Spinal cord (tissue), 10 donors: ENCODE data around the gene WAS. TPM values are rescaled to one million over a fixed set of nuclear protein-coding genes. Genes with fewer than 3 reads are reported as not detected.
A peak's percentile ranks its signal among the peaks of the same experiment; 100 is the strongest.
"Not testable (repeated sequence)": the region's sequence is repeated elsewhere in the genome, so short reads cannot be mapped to it uniquely, and the experiment has no call there.

Experiments used
- DNase-seq, 6 donors: peaks; one replicate each; pipeline versions ENCODE4 v3.0.0 to v3.0.0-alpha.2; 2013 to 2015; ENCODE audit warnings: low spot score in 6 of 6, low read depth in 4 of 6
- H3K27ac ChIP-seq: one replicate; pipeline ENCODE4 v1.5.1; 2013; ENCODE audit warnings: low read depth, low read length, control low read depth
- H3K27me3 ChIP-seq: one replicate; pipeline ENCODE4 v1.6.1; 2013; ENCODE audit warnings: low read length; ENCODE audit not compliant: control insufficient read depth, insufficient read depth
- H3K36me3 ChIP-seq: one replicate; pipeline ENCODE4 v1.6.1; 2013; ENCODE audit warnings: low read length; ENCODE audit not compliant: control insufficient read depth, insufficient read depth
- H3K4me1 ChIP-seq: one replicate; pipeline ENCODE4 v1.6.1; 2013; ENCODE audit warnings: low read length; ENCODE audit not compliant: control insufficient read depth, insufficient read depth
- H3K4me3 ChIP-seq: one replicate; pipeline ENCODE4 v1.5.1; 2013; ENCODE audit warnings: low read depth, low read length, control low read depth
- H3K9me3 ChIP-seq: one replicate; pipeline ENCODE4 v1.6.1; 2013; ENCODE audit warnings: low read length; ENCODE audit not compliant: control insufficient read depth, insufficient read depth
- WGBS: methylation state at CpG from one replicate; pipeline ENCODE4 v1.1.5; 2013; ENCODE audit warnings: missing lambda C conversion rate; ENCODE audit not compliant: insufficient coverage; 5-methylcytosine and 5-hydroxymethylcytosine counted together
- long read RNA-seq, 4 donors: transcript quantifications; one replicate each; lab custom pipeline, GENCODE V29; 2026
- polyA plus RNA-seq, 2 donors: library from polyadenylated mRNA; unstranded; fragments of 120-200 nt; gene quantifications; one replicate each; pipeline ENCODE4 v1.2.1, GENCODE V29; 2013; ENCODE audit not compliant: insufficient read length in 2 of 2
- total RNA-seq, 2 donors: library from RNA; depleted of rRNA in 1 of 2; stranded (reverse); fragments of 120-200 nt in 1 of 2; fragments of >200 nt in 1 of 2; gene quantifications; one replicate each; pipeline versions ENCODE4 v1.2.3 to v1.2.4, GENCODE V29; 2013 to 2014
- donor health status: healthy.

The WAS gene
- total RNA-seq (1 to 10 TPM; 3.1 to 4.3 TPM), polyA plus RNA-seq (1 to 10 TPM; 6.2 to 7.1 TPM)
- long read RNA-seq, donor 1 = 0 reads
- long read RNA-seq, donor 2, partial matches to known transcripts = 0 of 1 reads
- long read RNA-seq, donor 2, other reads (novel, unspliced or antisense) = 0 of 1 reads
- long read RNA-seq, donor 3 = 0 reads
- long read RNA-seq, donor 4 = 0 reads

DNA sequence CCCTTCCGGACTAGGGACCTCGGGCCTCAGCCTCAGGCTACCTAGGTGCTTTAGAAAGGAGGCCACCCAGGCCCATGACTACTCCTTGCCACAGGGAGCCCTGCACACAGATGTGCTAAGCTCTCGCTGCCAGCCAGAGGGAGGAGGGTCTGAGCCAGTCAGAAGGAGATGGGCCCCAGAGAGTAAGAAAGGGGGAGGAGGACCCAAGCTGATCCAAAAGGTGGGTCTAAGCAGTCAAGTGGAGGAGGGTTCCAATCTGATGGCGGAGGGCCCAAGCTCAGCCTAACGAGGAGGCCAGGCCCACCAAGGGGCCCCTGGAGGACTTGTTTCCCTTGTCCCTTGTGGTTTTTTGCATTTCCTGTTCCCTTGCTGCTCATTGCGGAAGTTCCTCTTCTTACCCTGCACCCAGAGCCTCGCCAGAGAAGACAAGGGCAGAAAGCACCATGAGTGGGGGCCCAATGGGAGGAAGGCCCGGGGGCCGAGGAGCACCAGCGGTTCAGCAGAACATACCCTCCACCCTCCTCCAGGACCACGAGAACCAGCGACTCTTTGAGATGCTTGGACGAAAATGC, at the start of gene WAS:
Gene WAS (plus strand): TSS at position 389 of the 572 bp plus-strand sequence. CDS start 55 bp downstream, at position 444.
- H3K9me3 ChIP-seq = no peaks in the 10 kb centered on the region
- no peak within 1 kb of the TSS for H3K27ac ChIP-seq
- 78% methylated on average over 13 of the region's 13 CpGs for WGBS
- DNase-seq = no peak
- H3K4me3 ChIP-seq = no peak within 1 kb of the TSS
- no peaks in the 10 kb centered on the region for H3K36me3 ChIP-seq
- peaks cover 3% of the 10 kb centered on the region for H3K4me1 ChIP-seq
- H3K27me3 ChIP-seq = no peaks in the 10 kb centered on the region

DNA sequence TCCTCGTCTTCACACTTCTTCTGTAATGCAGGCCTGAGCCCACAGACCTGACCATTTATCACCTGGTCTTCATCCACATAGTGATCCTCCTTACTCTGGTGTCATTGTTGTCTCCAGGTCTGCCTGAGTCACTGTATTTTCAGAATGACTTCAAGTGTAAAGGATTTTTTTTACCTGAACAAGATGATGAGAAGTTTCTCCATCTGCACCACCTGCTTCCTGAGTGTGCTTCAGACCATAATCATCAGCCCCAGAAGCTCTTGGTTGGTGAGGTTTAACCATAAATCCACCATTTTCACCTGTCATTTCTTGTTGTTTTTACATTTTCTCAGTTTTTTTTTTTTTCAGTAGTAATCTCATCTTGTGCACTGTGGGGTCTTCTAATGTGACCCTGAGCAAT, 47.3 kb upstream of the WAS start:
- Histone ChIP-seq H3K4me3 (no peak overlapping the region), H3K36me3 (no peaks in the 10 kb centered on the region), H3K9me3 (no peaks in the 10 kb centered on the region), H3K27ac (no peak overlapping the region), H3K27me3 (no peaks in the 10 kb centered on the region), H3K4me1 (peaks cover 8% of the 10 kb centered on the region)
- no CpG with 5 or more reads among the region's 1 CpG for WGBS
- no peak for DNase-seq

GRCh38 chrX:48636776-48637175, 46.8 kb upstream of the WAS start:
- Histone ChIP-seq H3K4me1 (peaks cover 4% of the 10 kb centered on the region), H3K9me3 (no peaks in the 10 kb centered on the region), H3K27ac (no peak overlapping the region), H3K27me3 (no peaks in the 10 kb centered on the region), H3K36me3 (no peaks in the 10 kb centered on the region), H3K4me3 (no peak overlapping the region)
- 47% methylated on average over 2 of the region's 2 CpGs for WGBS
- no peak for DNase-seq

DNA sequence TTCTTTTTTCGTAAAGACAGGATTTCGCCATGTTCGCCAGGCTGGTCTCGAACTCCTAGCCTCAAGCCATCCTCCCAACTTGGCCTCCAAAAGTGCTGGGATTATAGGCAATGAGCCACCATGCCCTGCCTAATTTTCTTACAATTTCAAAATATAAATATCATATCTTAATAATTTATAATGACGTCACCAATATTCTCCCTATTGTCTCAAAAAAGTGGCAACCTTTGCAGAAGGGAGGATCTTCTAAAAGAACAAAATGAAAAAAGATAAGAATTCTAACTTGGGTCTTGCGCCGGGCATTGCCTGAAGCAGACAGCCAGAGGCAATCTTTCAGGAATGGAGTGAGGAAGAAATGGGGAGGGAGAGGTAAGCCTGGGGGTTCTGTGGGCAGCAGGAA, 37.9 kb upstream of the WAS start:
- Histone ChIP-seq H3K4me1 (peaks cover 3% of the 10 kb centered on the region), H3K27me3 (no peaks in the 10 kb centered on the region), H3K27ac (no peak overlapping the region), H3K4me3 (no peak overlapping the region), H3K36me3 (no peaks in the 10 kb centered on the region), H3K9me3 (no peaks in the 10 kb centered on the region)
- 87% methylated on average over 6 of the region's 7 CpGs for WGBS
- DNase-seq = no peak

GRCh38 chrX:48648336-48648751, 35.3 kb upstream of the WAS start:
- Histone ChIP-seq H3K36me3 (no peaks in the 10 kb centered on the region), H3K4me3 (no peak overlapping the region), H3K9me3 (no peaks in the 10 kb centered on the region), H3K4me1 (peaks cover 3% of the 10 kb centered on the region), H3K27me3 (no peaks in the 10 kb centered on the region), H3K27ac (no peak overlapping the region)
- DNase-seq = peak in 5 of 6 donors; percentile 15 to 86 (median 36)
- 27% methylated on average over 3 of the region's 6 CpGs for WGBS

- no peaks in the 10 kb centered on the region for H3K27me3 ChIP-seq
Observed at GRCh38 chrX:48649102-48649501, 34.5 kb upstream of the WAS start.

GRCh38 chrX:48652055-48652579, 31.5 kb upstream of the WAS start:
- not testable (repeated sequence) for DNase-seq, H3K4me1 ChIP-seq, H3K27me3 ChIP-seq, H3K27ac ChIP-seq, H3K4me3 ChIP-seq, H3K36me3 ChIP-seq, H3K9me3 ChIP-seq
- 68% methylated on average over 4 of the region's 5 CpGs for WGBS

More at GRCh38 chrX:48649102-48649501, 34.5 kb upstream of the WAS start:
- Histone ChIP-seq H3K4me1 (peaks cover 3% of the 10 kb centered on the region), H3K36me3 (no peaks in the 10 kb centered on the region), H3K9me3 (no peaks in the 10 kb centered on the region), H3K4me3 (no peak overlapping the region), H3K27ac (no peak overlapping the region)
- WGBS = no CpG with 5 or more reads among the region's 3 CpGs
- DNase-seq = no peak

DNA sequence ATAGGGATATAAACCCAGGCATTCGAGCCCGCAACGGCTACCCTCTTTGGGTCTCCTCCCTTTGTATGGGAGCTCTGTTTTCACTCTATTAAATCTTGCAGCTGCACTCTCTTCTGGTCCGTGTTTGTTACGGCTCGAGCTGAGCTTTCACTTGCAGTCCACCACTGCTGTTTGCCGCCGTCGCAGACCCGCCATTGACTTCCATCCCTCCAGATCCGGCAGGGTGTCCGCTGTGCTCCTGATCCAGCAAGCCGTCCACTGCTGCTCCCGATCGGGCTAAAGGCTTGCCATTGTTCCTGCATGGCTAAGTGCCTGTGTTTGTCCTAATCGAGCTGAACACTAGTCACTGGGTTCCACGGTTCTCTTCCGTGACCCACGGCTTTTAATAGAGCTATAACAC, 28.9 kb upstream of the WAS start:
- H3K4me3 ChIP-seq, H3K27ac ChIP-seq, H3K9me3 ChIP-seq, H3K36me3 ChIP-seq, DNase-seq, H3K27me3 ChIP-seq, H3K4me1 ChIP-seq: not testable (repeated sequence)
- WGBS = 47% methylated on average over 19 of the region's 19 CpGs

GRCh38 chrX:48659686-48660085, 23.9 kb upstream of the WAS start:
- H3K27ac ChIP-seq, H3K36me3 ChIP-seq, H3K9me3 ChIP-seq, H3K4me1 ChIP-seq, H3K27me3 ChIP-seq, H3K4me3 ChIP-seq, DNase-seq: not testable (repeated sequence)
- WGBS = 92% methylated on average over 29 of the region's 34 CpGs

- Histone ChIP-seq H3K9me3 (no peaks in the 10 kb centered on the region), H3K36me3 (no peaks in the 10 kb centered on the region), H3K27me3 (no peaks in the 10 kb centered on the region), H3K4me3 (no peak overlapping the region), H3K4me1 (no peaks in the 10 kb centered on the region), H3K27ac (no peak overlapping the region)
- DNase-seq = no peak
- 50% methylated on average over 1 of the region's 1 CpG for WGBS
Observed at GRCh38 chrX:48663241-48663640, 20.4 kb upstream of the WAS start.
